Peyer's patch (tissue), 4 donors: ENCODE results near the gene DNPH1. TPM values are rescaled to one million over a fixed set of nuclear protein-coding genes. Genes with fewer than 3 reads are reported as not detected.

Experiments
- DNase-seq, 3 donors: peaks; one replicate each; pipeline ENCODE4 v3.0.0-alpha.2; 2017 to 2019
- H3K27ac ChIP-seq, 4 donors: fragments of 200-600 bp; sonication (generic); one replicate each; pipeline ENCODE4 v1.5.1; 2016 to 2019
- H3K27me3 ChIP-seq, 2 donors: fragments of 200-600 bp; sonication (generic); one replicate each; pipeline ENCODE4 v1.5.1; 2019
- H3K36me3 ChIP-seq, 3 donors: fragments of 200-600 bp; sonication (generic); one replicate each; pipeline ENCODE4 v1.5.1; 2016 to 2019
- H3K4me1 ChIP-seq, 4 donors: fragments of 200-600 bp; sonication (generic); one replicate each; pipeline ENCODE4 v1.5.1; 2016 to 2019
- H3K4me3 ChIP-seq, 4 donors: fragments of 200-600 bp; sonication (generic); 1 replicate in 3 of 4; 2 replicates in 1 of 4; pipeline ENCODE4 v1.5.1; 2016 to 2019; ENCODE audit warnings: mild to moderate bottlenecking in 1 of 4
- H3K9me3 ChIP-seq, 4 donors: fragments of 200-600 bp; sonication (generic); one replicate each; pipeline ENCODE4 v1.5.1; 2016 to 2019; ENCODE audit warnings: mild to moderate bottlenecking in 1 of 4
- POLR2A ChIP-seq, 2 donors: fragments of 450-650 bp; IDR thresholded peaks; one replicate each; pipeline ENCODE4 v1.5.1; 2017; ENCODE audit warnings: antibody characterized with exemption in 2 of 2, mild to moderate bottlenecking in 2 of 2, moderate library complexity in 2 of 2
- total RNA-seq, 4 donors: library from RNA; depleted of rRNA; stranded (reverse); fragments of >200 nt; gene quantifications; one replicate each; pipeline ENCODE4 v1.1.0, GENCODE V29; 2016
- TF ChIP-seq, protein P1 (sequence below), 6 experiments: fragments of 450-650 bp in 4 of 6; fragments of 200-600 bp in 2 of 6; sonication (generic) in 1 of 6; IDR thresholded peaks; one replicate each; pipeline ENCODE4 v1.5.1; 2017 to 2019; ENCODE audit warnings: antibody characterized with exemption in 6 of 6, mild to moderate bottlenecking in 3 of 6, moderate library complexity in 1 of 6

Gene DNPH1
- total RNA-seq, 4 donors from 2014 or later, result 138 to 304 (median 176) TPM

DNA sequence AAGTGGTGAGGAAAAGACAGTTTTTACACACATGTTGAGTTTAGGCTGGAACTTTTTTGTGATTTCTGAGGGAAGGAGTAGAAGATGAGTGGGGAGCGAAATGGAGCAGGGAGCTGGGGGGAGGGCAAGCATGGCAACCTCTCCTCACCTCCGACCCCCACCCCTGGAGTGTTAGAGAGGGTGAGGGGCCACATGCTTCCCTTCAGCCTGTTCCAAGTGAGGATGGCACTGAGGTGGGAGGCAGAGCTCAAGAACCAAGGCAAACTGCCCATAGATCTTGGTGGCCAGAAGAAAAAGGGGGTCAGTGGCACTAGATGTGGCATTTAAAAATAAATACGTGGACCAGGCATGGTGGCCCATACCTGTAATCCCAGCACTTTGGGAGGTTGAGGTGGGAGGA lies 18.8 kb upstream of the DNPH1 start:
- Histone ChIP-seq H3K4me3 (no peak overlapping the region), H3K27ac (no peak overlapping the region), H3K27me3 (peaks cover 0 to 13% of the 10 kb centered on the region in 2 donors), H3K4me1 (peaks cover 0 to 6% (median 0%) of the 10 kb centered on the region in 4 donors), H3K9me3 (no peaks in the 10 kb centered on the region), H3K36me3 (no peaks in the 10 kb centered on the region)
- DNase-seq, result no peak
- TF ChIP-seq, protein P1, sequence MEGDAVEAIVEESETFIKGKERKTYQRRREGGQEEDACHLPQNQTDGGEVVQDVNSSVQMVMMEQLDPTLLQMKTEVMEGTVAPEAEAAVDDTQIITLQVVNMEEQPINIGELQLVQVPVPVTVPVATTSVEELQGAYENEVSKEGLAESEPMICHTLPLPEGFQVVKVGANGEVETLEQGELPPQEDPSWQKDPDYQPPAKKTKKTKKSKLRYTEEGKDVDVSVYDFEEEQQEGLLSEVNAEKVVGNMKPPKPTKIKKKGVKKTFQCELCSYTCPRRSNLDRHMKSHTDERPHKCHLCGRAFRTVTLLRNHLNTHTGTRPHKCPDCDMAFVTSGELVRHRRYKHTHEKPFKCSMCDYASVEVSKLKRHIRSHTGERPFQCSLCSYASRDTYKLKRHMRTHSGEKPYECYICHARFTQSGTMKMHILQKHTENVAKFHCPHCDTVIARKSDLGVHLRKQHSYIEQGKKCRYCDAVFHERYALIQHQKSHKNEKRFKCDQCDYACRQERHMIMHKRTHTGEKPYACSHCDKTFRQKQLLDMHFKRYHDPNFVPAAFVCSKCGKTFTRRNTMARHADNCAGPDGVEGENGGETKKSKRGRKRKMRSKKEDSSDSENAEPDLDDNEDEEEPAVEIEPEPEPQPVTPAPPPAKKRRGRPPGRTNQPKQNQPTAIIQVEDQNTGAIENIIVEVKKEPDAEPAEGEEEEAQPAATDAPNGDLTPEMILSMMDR (IDR thresholded peaks at IDR 0.05), result no peak
- TF ChIP-seq POLR2A (IDR thresholded peaks at IDR 0.05), result no peak

DNA sequence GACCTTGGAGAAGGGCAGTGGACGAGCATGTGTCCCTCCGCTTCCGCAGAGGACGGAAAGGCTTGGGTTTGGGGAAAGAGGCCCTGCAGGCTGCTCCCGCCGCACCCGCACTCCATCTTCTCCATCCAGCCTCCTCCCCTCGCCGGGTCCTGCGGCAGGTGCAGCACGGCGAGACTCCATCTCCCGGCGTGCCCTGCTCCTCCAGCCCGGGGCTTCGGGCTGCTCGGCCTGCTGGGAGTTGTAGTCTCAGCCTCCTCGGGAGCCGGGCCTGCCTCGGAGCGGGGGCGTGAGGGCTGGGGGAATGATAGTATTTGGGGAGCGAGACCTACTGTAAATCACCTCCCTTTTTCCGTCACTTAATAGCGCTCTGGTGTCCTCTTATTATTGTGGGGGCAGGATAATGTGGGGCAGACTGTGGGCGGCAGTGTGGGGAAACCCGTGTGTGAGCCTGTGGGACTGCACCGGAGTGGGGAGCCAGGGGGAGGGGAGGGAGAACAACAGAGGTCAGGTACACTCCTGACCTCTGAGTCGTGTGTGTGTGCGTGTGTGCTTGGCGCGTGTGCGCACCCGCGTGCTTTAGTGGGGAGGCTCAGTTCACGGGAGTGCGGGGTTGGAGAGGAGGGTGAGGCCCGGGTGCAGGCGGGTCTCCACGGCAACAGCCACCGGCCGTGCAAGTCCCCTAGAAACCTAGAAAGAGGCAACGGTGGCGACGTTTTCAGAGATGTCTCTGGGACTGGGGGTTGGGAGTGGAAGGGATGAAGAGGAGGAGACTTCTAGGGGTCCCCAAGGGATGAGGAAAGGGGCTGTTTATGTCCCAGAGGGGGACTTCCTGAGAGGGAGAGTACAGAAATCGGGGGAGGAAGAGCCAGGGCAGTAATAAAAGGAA lies 18.1 kb upstream of the DNPH1 start:
- H3K9me3 ChIP-seq, result no peaks in the 10 kb centered on the region
- H3K36me3 ChIP-seq, result no peaks in the 10 kb centered on the region
- DNase-seq, result peak; percentile 82 to 91 (median 83)
- TF ChIP-seq POLR2A (IDR thresholded peaks at IDR 0.05), result no peak
- TF ChIP-seq, protein P1 (IDR thresholded peaks at IDR 0.05), result no peak
- H3K4me1 ChIP-seq, result peaks cover 0 to 6% (median 0%) of the 10 kb centered on the region in 4 donors
- peaks cover 0 to 13% of the 10 kb centered on the region in 2 donors for H3K27me3 ChIP-seq
- H3K27ac ChIP-seq, result peak overlapping the region in 1 of 4 donors; percentile 62
- H3K4me3 ChIP-seq, result peak overlapping the region; percentile 43 to 64 (median 58)

DNA sequence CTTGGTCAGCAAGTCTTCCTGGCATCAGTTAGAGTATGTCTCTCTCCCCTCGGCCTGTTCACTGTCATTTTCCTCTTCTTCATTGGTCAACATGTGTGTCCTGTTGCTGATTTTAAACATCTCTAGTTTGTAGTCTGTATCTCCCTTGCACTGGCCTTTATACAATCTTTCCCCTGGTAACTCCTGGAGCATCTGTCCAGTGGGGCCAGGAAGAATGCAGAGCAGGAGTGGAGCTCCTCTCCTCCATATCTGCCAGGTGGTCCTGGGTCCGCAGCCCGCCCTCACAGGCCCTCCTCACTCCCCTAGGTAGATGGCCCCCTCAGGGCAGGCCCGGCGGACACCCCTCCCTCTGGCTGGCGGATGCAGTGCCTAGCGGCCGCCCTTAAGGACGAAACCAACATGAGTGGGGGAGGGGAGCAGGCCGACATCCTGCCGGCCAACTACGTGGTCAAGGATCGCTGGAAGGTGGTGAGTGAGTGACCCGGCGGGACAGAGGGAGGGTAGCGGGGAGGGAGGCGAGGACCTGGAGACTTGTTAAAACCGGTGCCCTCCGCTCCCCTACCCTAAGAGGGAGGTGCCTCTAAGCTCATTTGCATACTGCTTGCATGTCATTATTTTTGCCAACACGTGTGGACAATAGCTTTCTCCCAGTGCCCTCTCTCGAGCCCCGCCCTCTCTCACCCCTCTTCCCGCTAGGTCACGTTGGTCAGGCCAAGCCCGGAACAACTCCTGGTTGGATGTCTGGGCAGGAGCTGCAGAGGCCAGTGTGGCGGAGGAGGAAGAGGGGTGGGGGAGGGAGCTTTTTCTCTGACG lies 17.2 kb upstream of the DNPH1 start:
- H3K9me3 ChIP-seq, result no peaks in the 10 kb centered on the region
- H3K4me1 ChIP-seq, result peaks cover 0 to 6% (median 0%) of the 10 kb centered on the region in 4 donors
- TF ChIP-seq, protein P1 (IDR thresholded peaks at IDR 0.05), result no peak
- no peak for TF ChIP-seq POLR2A (IDR thresholded peaks at IDR 0.05)
- peak overlapping the region; percentile 43 to 64 (median 58) for H3K4me3 ChIP-seq
- no peaks in the 10 kb centered on the region for H3K36me3 ChIP-seq
- H3K27me3 ChIP-seq, result peaks cover 0 to 18% of the 10 kb centered on the region in 2 donors
- DNase-seq, result peak in 2 of 3 donors; percentile 51 to 70
- peak overlapping the region in 1 of 4 donors; percentile 62 for H3K27ac ChIP-seq

DNA sequence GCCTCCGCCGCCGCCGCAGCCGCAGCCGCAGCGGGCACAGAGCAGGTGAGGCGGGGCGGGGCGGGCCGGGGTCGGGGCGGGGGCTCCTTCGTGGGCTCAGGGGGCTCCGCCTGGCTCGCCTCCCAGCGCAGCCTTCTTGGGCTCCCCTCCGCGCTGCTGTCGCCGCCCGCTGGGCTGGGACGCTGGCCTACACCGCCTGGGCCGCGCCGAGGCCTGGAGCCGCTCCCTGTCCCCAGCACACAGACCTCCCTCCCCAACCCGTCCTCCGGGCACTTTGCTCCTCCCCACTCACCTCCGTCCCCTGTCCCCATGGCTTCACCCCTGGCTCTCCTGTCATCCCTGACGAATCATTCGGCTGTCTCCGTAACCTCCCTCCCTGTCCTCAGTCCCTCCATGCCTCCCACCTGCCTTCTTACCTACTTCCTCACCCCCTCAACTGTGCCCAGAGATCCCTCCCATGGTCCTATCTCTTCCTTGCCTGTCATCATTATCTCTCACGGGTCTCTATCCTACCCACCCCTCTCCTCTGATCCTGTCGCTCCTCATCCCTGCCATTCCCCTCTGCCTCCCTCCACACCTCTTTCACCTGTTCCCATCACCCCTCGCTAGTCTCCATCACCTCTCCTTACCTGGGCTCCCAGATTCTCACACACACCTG lies 14.5 kb upstream of the DNPH1 start:
- Histone ChIP-seq H3K36me3 (no peaks in the 10 kb centered on the region), H3K4me1 (peaks cover 0 to 6% (median 0%) of the 10 kb centered on the region in 4 donors), H3K9me3 (no peaks in the 10 kb centered on the region), H3K4me3 (no peak overlapping the region), H3K27ac (no peak overlapping the region), H3K27me3 (peaks cover 0 to 18% of the 10 kb centered on the region in 2 donors)
- DNase-seq, result no peak
- no peak for TF ChIP-seq POLR2A (IDR thresholded peaks at IDR 0.05)
- TF ChIP-seq, protein P1 (IDR thresholded peaks at IDR 0.05), result no peak
